Stimulated activated CD8-positive, alpha-beta memory T cell treated with anti-CD3 and anti-CD28 coated beads, Interleukin-7, amount 100 ng/mL, for 4 hours (primary cell): ENCODE data around the gene STYK1.
A peak's percentile ranks its signal among the peaks of the same experiment; 100 is the strongest.
"Not testable (repeated sequence)": the region's sequence is repeated elsewhere in the genome, so short reads cannot be mapped to it uniquely, and the experiment has no call there.

ENCODE experiments used
- DNase-seq, 2 donors: peaks; one replicate each; pipeline ENCODE4 v3.0.0-alpha.2; 2020; ENCODE audit warnings: low read depth in 2 of 2

The STYK1 gene

GRCh38 chr12:10621278-10621677, 52.6 kb downstream of the STYK1 start:
- no peak for DNase-seq

- DNase-seq: no peak
Measured at GRCh38 chr12:10620078-10620779, 53.6 kb downstream of the STYK1 start.

- DNase-seq: no peak
Measured at GRCh38 chr12:10618338-10618987, 55.4 kb downstream of the STYK1 start.

- DNase-seq: no peak
Measured at GRCh38 chr12:10617863-10618262, 56.0 kb downstream of the STYK1 start.

- no peak for DNase-seq
Measured at GRCh38 chr12:10615532-10615931, 58.3 kb downstream of the STYK1 start.

- no peak for DNase-seq
Measured at GRCh38 chr12:10614056-10614370, 59.8 kb downstream of the STYK1 start.

GRCh38 chr12:10613349-10614055, 60.4 kb downstream of the STYK1 start, which contains the start of gene MAGOHB:
TSS of gene MAGOHB (minus strand) at chr12:10613609. CDS start at chr12:10613532, 77 bp downstream.
- DNase-seq: peak; percentile 96 to 97

- DNase-seq: no peak
Measured at GRCh38 chr12:10612984-10613348, 60.9 kb downstream of the STYK1 start.

GRCh38 chr12:10612110-10612509, 61.7 kb downstream of the STYK1 start:
- no peak for DNase-seq

GRCh38 chr12:10611258-10611657, 62.6 kb downstream of the STYK1 start:
- DNase-seq: not testable (repeated sequence)

GRCh38 chr12:10610188-10610587, 63.7 kb downstream of the STYK1 start:
- no peak for DNase-seq

- DNase-seq: no peak
Measured at GRCh38 chr12:10607885-10608458, 65.9 kb downstream of the STYK1 start.

- no peak for DNase-seq
Measured at GRCh38 chr12:10601860-10602259, 72.0 kb downstream of the STYK1 start.

GRCh38 chr12:10600988-10601387, 72.9 kb downstream of the STYK1 start:
- no peak for DNase-seq

- no peak for DNase-seq
Measured at GRCh38 chr12:10595881-10596280, 78.0 kb downstream of the STYK1 start.

GRCh38 chr12:10590966-10591365, 82.9 kb downstream of the STYK1 start:
- no peak for DNase-seq

GRCh38 chr12:10584415-10584814, 89.4 kb downstream of the STYK1 start:
- no peak for DNase-seq

GRCh38 chr12:10582704-10583103, 91.1 kb downstream of the STYK1 start:
- DNase-seq: no peak

- not testable (repeated sequence) for DNase-seq
Measured at GRCh38 chr12:10582133-10582532, 91.7 kb downstream of the STYK1 start.

- no peak for DNase-seq
Measured at GRCh38 chr12:10574307-10574706, 99.5 kb downstream of the STYK1 start.

- not testable (repeated sequence) for DNase-seq
Measured at GRCh38 chr12:10572021-10572490, 101.8 kb downstream of the STYK1 start.

GRCh38 chr12:10571141-10571540, 102.7 kb downstream of the STYK1 start:
- no peak for DNase-seq
